ENCODE results near the gene GLRA2. TPM values are rescaled to one million over a fixed set of nuclear protein-coding genes. Genes with fewer than 3 reads are reported as not detected.

The GLRA2 gene
- total and polyA plus RNA-seq, 10 of the 15 experiments (the other 5 are each of a cell fraction or from before 2014, with no cell fraction given) = 0.01 TPM; not detected in 9

DNA sequence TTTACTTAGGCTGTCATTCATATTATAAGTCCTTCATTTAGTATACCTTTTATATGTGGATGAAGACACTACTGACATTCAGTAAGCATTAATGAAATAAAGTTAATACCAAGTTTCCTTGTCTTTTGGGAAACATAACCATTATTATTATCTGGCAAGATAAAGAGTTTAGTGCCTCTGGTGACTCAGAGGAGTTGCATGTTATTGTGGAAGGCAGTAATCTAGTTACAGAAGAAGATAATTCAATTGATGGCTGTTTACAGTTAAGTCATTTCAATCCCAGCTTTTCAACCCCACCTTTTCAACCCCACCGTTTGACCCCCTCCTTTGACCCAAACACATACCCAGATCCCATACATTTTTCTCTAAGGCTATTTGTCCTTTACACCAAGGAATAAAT lies 199.7 kb downstream of the GLRA2 start:
- CTCF ChIA-PET = no interaction called here
- RAD21 ChIA-PET (ENCODE audit: unreplicated experiment) = no interaction called here

More for the DNA sequence above, 199.7 kb downstream of the GLRA2 start:
- no peaks in the 10 kb centered on the region for H3K4me1 ChIP-seq (ENCODE audit: control insufficient read depth, insufficient read depth, low read length)
- no peak overlapping the region for H3K4me3 ChIP-seq
- intact Hi-C loops (cut with micrococcal nuclease; ENCODE audit: unreplicated experiment) (no loop called here), in situ Hi-C loops (cut with MboI) (no loop called here)
- no peaks in the 10 kb centered on the region for H3K9me3 ChIP-seq (replicated peaks; ENCODE audit: control insufficient read depth, insufficient read depth, low read length)
- H2AFZ ChIP-seq (ENCODE audit: control insufficient read depth, low read depth, low read length) = no peak overlapping the region
- ChIA-PET POLR2A (interaction anchor here (0.5 kb wide), 1 partner anchor 828 kb away, joined by 3 read pairs; no protein-coding TSS in a partner anchor), SMC1A (ENCODE audit: uncharacterized antibody, unreplicated experiment) (no interaction called here)
- no peak for DNase-seq (ENCODE audit: low read depth, low spot score)
- no TSS peak for BruUV-seq (replicated peaks)
- 7% methylated on average over 1 of the region's 1 CpG for WGBS (ENCODE audit: insufficient coverage, insufficient replicate concordance, low lambda C conversion rate, missing lambda C conversion rate)
- no peaks in the 10 kb centered on the region for H4K20me1 ChIP-seq (ENCODE audit: control insufficient read depth, insufficient read depth)
- no peaks in the 10 kb centered on the region for H3K36me3 ChIP-seq (ENCODE audit: control insufficient read depth in 2 of 2, insufficient read depth in 2 of 2, low read length in 1 of 2)
- no peak overlapping the region for H3K9ac ChIP-seq (ENCODE audit: control insufficient read depth, insufficient read depth, low read length)
- FAIRE-seq = no peak
- H3K79me2 ChIP-seq (ENCODE audit: control insufficient read depth, insufficient read depth, low read length) = no peaks in the 10 kb centered on the region
- no peak for ATAC-seq
- TF ChIP-seq POU2F2 (IDR thresholded peaks at IDR 0.05; ENCODE audit: borderline replicate concordance, low read depth, low read length) = no peak
- no peak for TF ChIP-seq WRNIP1 (IDR thresholded peaks at IDR 0.05; ENCODE audit: borderline replicate concordance, low read depth, low read length)
- TF ChIP-seq FOXM1 (IDR thresholded peaks at IDR 0.05; ENCODE audit: low read depth, low read length) = no peak
- TF ChIP-seq TARDBP (IDR thresholded peaks at IDR 0.05; ENCODE audit: borderline replicate concordance) = no peak
- TF ChIP-seq, protein P1, sequence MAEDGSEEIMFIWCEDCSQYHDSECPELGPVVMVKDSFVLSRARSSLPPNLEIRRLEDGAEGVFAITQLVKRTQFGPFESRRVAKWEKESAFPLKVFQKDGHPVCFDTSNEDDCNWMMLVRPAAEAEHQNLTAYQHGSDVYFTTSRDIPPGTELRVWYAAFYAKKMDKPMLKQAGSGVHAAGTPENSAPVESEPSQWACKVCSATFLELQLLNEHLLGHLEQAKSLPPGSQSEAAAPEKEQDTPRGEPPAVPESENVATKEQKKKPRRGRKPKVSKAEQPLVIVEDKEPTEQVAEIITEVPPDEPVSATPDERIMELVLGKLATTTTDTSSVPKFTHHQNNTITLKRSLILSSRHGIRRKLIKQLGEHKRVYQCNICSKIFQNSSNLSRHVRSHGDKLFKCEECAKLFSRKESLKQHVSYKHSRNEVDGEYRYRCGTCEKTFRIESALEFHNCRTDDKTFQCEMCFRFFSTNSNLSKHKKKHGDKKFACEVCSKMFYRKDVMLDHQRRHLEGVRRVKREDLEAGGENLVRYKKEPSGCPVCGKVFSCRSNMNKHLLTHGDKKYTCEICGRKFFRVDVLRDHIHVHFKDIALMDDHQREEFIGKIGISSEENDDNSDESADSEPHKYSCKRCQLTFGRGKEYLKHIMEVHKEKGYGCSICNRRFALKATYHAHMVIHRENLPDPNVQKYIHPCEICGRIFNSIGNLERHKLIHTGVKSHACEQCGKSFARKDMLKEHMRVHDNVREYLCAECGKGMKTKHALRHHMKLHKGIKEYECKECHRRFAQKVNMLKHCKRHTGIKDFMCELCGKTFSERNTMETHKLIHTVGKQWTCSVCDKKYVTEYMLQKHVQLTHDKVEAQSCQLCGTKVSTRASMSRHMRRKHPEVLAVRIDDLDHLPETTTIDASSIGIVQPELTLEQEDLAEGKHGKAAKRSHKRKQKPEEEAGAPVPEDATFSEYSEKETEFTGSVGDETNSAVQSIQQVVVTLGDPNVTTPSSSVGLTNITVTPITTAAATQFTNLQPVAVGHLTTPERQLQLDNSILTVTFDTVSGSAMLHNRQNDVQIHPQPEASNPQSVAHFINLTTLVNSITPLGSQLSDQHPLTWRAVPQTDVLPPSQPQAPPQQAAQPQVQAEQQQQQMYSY (CRISPR knock-in tag; IDR thresholded peaks at IDR 0.05) = no peak
- TF ChIP-seq, protein P2, sequence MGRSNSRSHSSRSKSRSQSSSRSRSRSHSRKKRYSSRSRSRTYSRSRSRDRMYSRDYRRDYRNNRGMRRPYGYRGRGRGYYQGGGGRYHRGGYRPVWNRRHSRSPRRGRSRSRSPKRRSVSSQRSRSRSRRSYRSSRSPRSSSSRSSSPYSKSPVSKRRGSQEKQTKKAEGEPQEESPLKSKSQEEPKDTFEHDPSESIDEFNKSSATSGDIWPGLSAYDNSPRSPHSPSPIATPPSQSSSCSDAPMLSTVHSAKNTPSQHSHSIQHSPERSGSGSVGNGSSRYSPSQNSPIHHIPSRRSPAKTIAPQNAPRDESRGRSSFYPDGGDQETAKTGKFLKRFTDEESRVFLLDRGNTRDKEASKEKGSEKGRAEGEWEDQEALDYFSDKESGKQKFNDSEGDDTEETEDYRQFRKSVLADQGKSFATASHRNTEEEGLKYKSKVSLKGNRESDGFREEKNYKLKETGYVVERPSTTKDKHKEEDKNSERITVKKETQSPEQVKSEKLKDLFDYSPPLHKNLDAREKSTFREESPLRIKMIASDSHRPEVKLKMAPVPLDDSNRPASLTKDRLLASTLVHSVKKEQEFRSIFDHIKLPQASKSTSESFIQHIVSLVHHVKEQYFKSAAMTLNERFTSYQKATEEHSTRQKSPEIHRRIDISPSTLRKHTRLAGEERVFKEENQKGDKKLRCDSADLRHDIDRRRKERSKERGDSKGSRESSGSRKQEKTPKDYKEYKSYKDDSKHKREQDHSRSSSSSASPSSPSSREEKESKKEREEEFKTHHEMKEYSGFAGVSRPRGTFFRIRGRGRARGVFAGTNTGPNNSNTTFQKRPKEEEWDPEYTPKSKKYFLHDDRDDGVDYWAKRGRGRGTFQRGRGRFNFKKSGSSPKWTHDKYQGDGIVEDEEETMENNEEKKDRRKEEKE (IDR thresholded peaks at IDR 0.05) = no peak
- TF ChIP-seq PAX8 (IDR thresholded peaks at IDR 0.05) = no peak
- TF ChIP-seq, protein P3, sequence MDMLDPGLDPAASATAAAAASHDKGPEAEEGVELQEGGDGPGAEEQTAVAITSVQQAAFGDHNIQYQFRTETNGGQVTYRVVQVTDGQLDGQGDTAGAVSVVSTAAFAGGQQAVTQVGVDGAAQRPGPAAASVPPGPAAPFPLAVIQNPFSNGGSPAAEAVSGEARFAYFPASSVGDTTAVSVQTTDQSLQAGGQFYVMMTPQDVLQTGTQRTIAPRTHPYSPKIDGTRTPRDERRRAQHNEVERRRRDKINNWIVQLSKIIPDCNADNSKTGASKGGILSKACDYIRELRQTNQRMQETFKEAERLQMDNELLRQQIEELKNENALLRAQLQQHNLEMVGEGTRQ (IDR thresholded peaks at IDR 0.05; ENCODE audit: borderline replicate concordance, low read depth, low read length) = no peak
- TF ChIP-seq TAF1 (IDR thresholded peaks at IDR 0.05; ENCODE audit: borderline replicate concordance, low read depth, low read length) = no peak
- H3K4me2 ChIP-seq (ENCODE audit: control insufficient read depth, insufficient read depth) = no peak overlapping the region
- H3K27ac ChIP-seq (ENCODE audit: control insufficient read depth, insufficient read depth) = no peak overlapping the region
- H3K27me3 ChIP-seq (replicated peaks in 1 of 2; ENCODE audit: control insufficient read depth in 2 of 2, insufficient read depth in 2 of 2, low read length in 1 of 2) = no peaks in the 10 kb centered on the region
